Motor neuron (in vitro differentiated cells): ENCODE results near the gene ELOA. TPM values are rescaled to one million over a fixed set of nuclear protein-coding genes. Genes with fewer than 3 reads are reported as not detected.
A peak's percentile ranks its signal among the peaks of the same experiment; 100 is the strongest.
"Not testable (repeated sequence)": the region's sequence is repeated elsewhere in the genome, so short reads cannot be mapped to it uniquely, and the experiment has no call there.

Experiments
- ATAC-seq, 8 experiments: fragments of 200-7000 bp; cut with Tn5 transposase; replicated peaks in 6 of 8; 2 replicates each; pipeline ENCODE4 v1.8.0; 2021; ENCODE audit warnings: mild to moderate bottlenecking in 8 of 8, moderate library complexity in 8 of 8
- H3K27ac ChIP-seq, 2 donors: fragments of 250-450 bp; sonication (Bioruptor Pico); 2 replicates each; pipeline ENCODE4 v1.9.0; 2021; ENCODE audit warnings: antibody characterized with exemption in 2 of 2, mild to moderate bottlenecking in 2 of 2, moderate library complexity in 1 of 2
- H3K4me1 ChIP-seq, 2 donors: fragments of 250-450 bp; sonication (Bioruptor Pico); replicated peaks in 1 of 2; 2 replicates each; pipeline ENCODE4 v1.6.1; 2021; ENCODE audit warnings: antibody characterized with exemption in 2 of 2, mild to moderate bottlenecking in 2 of 2, moderate library complexity in 1 of 2
- H3K4me3 ChIP-seq, 5 donors: fragments of 250-450 bp; sonication (Bioruptor Pico); 2 replicates each; pipeline ENCODE4 v1.9.0; 2021; ENCODE audit warnings: antibody characterized with exemption in 5 of 5, mild to moderate bottlenecking in 5 of 5, moderate library complexity in 4 of 5
- WGBS, 10 experiments: fragments of 450-650 bp; shearing (Covaris generic); methylation state at CpG; one replicate each; pipeline ENCODE4 v1.0.0; 2022; 5-methylcytosine and 5-hydroxymethylcytosine counted together
- in situ Hi-C, 9 experiments: fragments of 400-800 bp; cut with MboI; loops; one replicate each; pipeline ENCODE4 v1.15.0; 2021; ENCODE audit warnings: low sequenced_read_pairs in 9 of 9, low pct_unique_long_range_greater_than_20kb in 2 of 9; ENCODE audit not compliant: unreplicated experiment in 9 of 9
- total RNA-seq, 8 experiments: library from RNA; unstranded; fragments of 300-600 nt; gene quantifications; 2 replicates each; pipeline versions ENCODE4 v1.2.3 to v1.2.4, GENCODE V29; 2022

Gene ELOA
- total RNA-seq, 8 experiments from 2014 or later: 28.5 to 54.9 (median 37.2) TPM

GRCh38 chr1:23801876-23802275 is 58.6 kb downstream of the ELOA start:
- peak overlapping the region in 1 of 5 donors; percentile 91 for H3K4me3 ChIP-seq
- in situ Hi-C loops: no loop called here
- WGBS, 10 experiments: 20 to 100% (median 58%) methylated on average over 1 to 10 of the region's 10 CpGs; no CpG with 5 or more reads in 3 of the 10 experiments
- peaks cover 14% of the 10 kb centered on the region in 2 donors for H3K4me1 ChIP-seq
- no peak overlapping the region for H3K27ac ChIP-seq
- ATAC-seq: no peak

DNA sequence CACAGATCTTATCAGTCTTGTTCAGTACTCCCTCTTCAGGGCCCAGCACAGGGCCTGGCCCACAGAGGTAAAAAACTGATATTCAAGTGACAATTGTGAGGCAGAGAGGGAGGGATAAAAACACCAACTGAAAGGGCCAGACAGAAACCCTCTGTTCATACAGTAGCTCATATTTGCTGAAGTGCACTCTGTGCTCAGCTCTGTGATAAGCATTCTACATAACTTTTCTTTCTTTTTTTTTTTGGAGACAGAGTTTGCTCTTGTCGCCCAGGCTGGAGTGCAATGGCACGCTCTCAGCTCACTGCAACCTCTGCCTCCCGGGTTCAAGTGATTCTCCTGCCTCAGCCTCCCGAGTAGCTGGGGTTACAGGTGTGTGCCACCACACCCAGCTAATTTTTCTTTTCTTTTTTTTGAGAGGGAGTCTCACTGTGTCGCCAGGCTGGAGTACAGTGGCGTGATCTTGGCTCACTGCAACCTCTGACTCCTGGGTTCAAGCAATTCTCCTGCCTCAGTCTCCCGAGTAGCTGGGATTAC is 59.6 kb downstream of the ELOA start:
- H3K4me3 ChIP-seq, in situ Hi-C loops, ATAC-seq, H3K27ac ChIP-seq: not testable (repeated sequence)
- 71 to 100% (median 87%) methylated on average over 1 to 4 of the region's 7 CpGs; no CpG with 5 or more reads in 3 of the 10 experiments for WGBS, 10 experiments
- H3K4me1 ChIP-seq: peaks cover 14% of the 10 kb centered on the region in 2 donors

- Histone ChIP-seq H3K4me3 (no peak overlapping the region), H3K4me1 (peaks cover 14% of the 10 kb centered on the region in 2 donors), H3K27ac (no peak overlapping the region)
- ATAC-seq: no peak
- in situ Hi-C loops: no loop called here
- WGBS, 10 experiments: 78 to 91% (median 81%) methylated on average over 3 to 5 of the region's 5 CpGs; no CpG with 5 or more reads in 4 of the 10 experiments
These were observed 60.4 kb downstream of the ELOA start for GRCh38 chr1:23803674-23804073.

DNA sequence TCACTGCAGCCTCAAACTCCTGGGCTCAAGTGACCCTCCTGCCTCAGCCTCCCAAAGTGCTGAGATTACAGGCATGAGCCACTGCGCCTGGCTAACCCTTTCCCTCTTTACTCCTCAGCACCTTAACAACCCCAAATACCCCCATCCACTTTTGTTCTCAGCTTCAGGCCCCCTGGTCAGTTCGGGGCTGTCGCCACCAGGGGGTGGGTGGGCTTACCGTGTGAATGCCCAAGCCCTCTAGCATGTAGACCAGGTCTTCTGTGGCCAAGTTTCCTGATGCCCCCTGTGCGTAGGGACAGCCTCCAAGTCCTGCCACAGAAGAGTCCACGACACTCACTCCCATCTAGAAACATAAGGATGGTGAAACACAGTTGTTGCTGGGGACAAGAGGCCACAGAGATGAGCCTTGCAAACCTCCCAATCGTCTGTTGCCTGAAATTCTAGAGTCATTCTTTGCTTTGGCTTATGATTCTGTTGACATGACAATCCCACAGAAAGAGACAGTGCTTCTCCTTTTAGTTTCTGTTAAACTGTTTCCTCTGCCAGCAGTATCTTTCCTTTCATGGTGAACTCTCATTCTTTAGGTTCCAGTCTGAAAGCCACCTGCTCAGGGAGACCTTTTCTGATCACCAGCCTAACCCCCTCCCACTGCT is 61.0 kb downstream of the ELOA start:
- 71 to 90% (median 85%) methylated on average over 1 to 4 of the region's 7 CpGs; no CpG with 5 or more reads in 3 of the 10 experiments for WGBS, 10 experiments
- in situ Hi-C loops: no loop called here
- H3K27ac ChIP-seq: no peak overlapping the region
- ATAC-seq: no peak
- peaks cover 10% of the 10 kb centered on the region in 2 donors for H3K4me1 ChIP-seq
- H3K4me3 ChIP-seq: no peak overlapping the region

- 50 to 100% (median 92%) methylated on average over 1 to 2 of the region's 2 CpGs; no CpG with 5 or more reads in 1 of the 10 experiments for WGBS, 10 experiments
- ATAC-seq: no peak
- no peak overlapping the region for H3K27ac ChIP-seq
- peaks cover 6% of the 10 kb centered on the region in 2 donors for H3K4me1 ChIP-seq
- in situ Hi-C loops: no loop called here
- no peak overlapping the region for H3K4me3 ChIP-seq
These were observed 61.8 kb downstream of the ELOA start for GRCh38 chr1:23805025-23805424.

- 40 to 100% (median 85%) methylated on average over 1 to 6 of the region's 6 CpGs; no CpG with 5 or more reads in 3 of the 10 experiments for WGBS, 10 experiments
These were observed 63.0 kb downstream of the ELOA start for GRCh38 chr1:23806280-23806679.

DNA sequence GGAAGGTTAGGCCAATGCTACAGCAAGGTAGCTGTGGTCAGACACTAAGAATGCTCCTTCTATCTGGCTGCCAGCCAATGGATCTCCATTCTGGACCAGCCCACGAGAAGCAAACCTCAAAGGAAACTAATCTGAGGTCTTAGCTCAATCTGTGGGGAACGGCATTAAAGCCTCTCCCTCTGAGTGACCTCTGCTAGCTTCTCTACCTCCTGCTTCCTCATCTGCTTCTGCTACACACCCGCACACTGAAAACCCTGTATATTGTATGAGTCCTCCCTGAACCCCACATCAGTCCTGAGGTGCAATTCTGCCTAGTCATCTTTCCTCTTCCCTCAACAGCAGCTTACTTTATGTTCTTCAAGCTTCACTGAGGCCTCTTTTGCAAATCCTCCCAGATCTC is 64.2 kb downstream of the ELOA start:
- WGBS, 10 experiments: 72 to 100% (median 90%) methylated on average over 1 to 3 of the region's 3 CpGs; no CpG with 5 or more reads in 3 of the 10 experiments
- H3K4me1 ChIP-seq: no peaks in the 10 kb centered on the region
- H3K4me3 ChIP-seq: no peak overlapping the region
- in situ Hi-C loops: no loop called here
- peak in 2 of 8 experiments; percentile 32 to 43 for ATAC-seq
- no peak overlapping the region for H3K27ac ChIP-seq

More at GRCh38 chr1:23806280-23806679, 63.0 kb downstream of the ELOA start:
- no peak overlapping the region for H3K4me3 ChIP-seq
- ATAC-seq: peak in 3 of 8 experiments; percentile 18 to 54 (median 31)
- peaks cover 6% of the 10 kb centered on the region in 2 donors for H3K4me1 ChIP-seq
- in situ Hi-C loops: no loop called here
- H3K27ac ChIP-seq: no peak overlapping the region

DNA sequence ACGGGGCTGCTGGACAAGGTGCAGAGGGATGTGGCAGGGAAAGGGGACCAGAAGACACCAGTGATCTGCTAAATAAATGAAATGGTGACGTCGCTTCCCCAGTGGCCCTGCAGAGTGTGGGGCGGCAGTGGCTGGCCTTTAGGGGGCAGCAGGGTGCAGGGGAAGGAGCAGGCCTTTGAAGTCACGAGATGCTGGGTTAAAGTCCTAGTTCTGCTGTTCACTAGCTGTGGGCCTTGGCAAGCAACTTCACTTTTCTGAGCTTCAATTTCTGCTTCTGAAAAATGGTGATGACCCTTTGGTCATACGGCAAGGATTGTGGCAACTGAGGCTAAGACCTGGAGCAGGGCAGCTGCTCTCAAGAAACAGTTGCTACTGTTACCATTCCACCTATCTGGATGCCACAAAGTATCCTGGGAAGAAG is 66.5 kb downstream of the ELOA start:
- in situ Hi-C loops: no loop called here
- 0 to 72% (median 53%) methylated on average over 1 to 5 of the region's 6 CpGs; no CpG with 5 or more reads in 3 of the 10 experiments for WGBS, 10 experiments
- H3K4me3 ChIP-seq: no peak overlapping the region
- H3K4me1 ChIP-seq: no peaks in the 10 kb centered on the region
- ATAC-seq: peak in 7 of 8 experiments; percentile 19 to 92 (median 48)
- no peak overlapping the region for H3K27ac ChIP-seq

DNA sequence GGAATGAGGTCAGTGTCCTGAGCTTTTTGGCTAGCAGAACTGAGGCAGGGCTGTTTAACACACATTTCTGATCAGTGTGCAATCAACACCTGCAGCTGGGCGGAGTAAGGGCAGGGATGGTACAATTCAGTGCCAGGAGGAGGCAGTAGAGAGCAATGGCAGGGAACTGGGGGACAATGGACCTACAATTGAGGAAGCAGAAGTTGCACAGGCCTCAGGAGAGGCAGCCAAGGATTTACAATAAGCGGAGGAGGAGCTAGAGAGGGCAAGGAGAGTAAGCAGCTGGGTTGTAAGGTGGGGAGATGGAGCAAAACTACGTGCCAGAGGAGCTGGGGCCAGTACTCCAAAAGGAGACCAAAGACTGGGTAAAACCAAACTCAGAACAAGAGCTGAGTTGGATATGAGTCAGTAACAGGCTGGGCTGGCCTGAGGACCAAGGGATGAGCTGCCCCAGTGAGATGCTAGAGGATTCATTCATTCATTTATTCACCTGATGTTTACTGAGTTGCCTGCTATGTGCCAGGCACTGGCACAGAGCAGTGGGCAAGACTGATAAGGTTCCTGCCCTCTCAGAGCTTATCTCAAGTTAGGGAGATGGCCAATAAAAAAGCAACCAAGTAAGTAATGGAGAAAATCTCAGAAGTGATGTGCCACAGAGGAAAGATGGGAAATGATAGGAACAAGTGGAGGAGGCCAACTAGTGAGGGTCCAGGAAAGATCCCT is 67.7 kb downstream of the ELOA start:
- peak in 5 of 8 experiments; percentile 22 to 75 (median 36) for ATAC-seq

More for the DNA sequence above, 67.7 kb downstream of the ELOA start:
- Histone ChIP-seq H3K27ac (no peak overlapping the region), H3K4me3 (no peak overlapping the region), H3K4me1 (no peaks in the 10 kb centered on the region)
- in situ Hi-C loops: no loop called here
- WGBS, 10 experiments: 20 to 92% (median 68%) methylated on average over 1 to 3 of the region's 3 CpGs; no CpG with 5 or more reads in 2 of the 10 experiments

Other genes with a start within 250 kb of the ELOA start
- gene E2F2, start 212.2 kb upstream of the ELOA start, total RNA-seq: 10 to 100 TPM in 1 of 8 experiments, 1 to 10 TPM in 3, under 1 TPM in 4; 0.21 to 18.5 (median 0.92) TPM
- gene ID3, start 184.0 kb upstream of the ELOA start, total RNA-seq: 100 to 1,000 TPM in 4 of 8 experiments, 10 to 100 TPM in 4; 13.9 to 277 (median 70.3) TPM
- gene RPL11, start 51.7 kb upstream of the ELOA start, total RNA-seq: 1,000 to 10,000 TPM; 1,687 to 4,332 (median 2,623) TPM
- gene PITHD1, start 34.9 kb downstream of the ELOA start, total RNA-seq: 100 to 1,000 TPM in 2 of 8 experiments, 10 to 100 TPM in 6; 40.1 to 106 (median 82.9) TPM
- 100 to 1,000 TPM in 1 of 8 experiments, 10 to 100 TPM in 7; 42.4 to 120 (median 61.1) TPM for gene LYPLA2, start 47.7 kb downstream of the ELOA start, total RNA-seq
- gene GALE, start 57.3 kb downstream of the ELOA start, total RNA-seq: 10 to 100 TPM; 18.2 to 57.1 (median 44.3) TPM
- gene HMGCL, start 82.0 kb downstream of the ELOA start, total RNA-seq: 10 to 100 TPM; 26.9 to 58.0 (median 42.2) TPM
- 10 to 100 TPM in 6 of 8 experiments, 1 to 10 TPM in 2; 6.5 to 23.1 (median 18.9) TPM for gene FUCA1, start 124.8 kb downstream of the ELOA start, total RNA-seq
- gene CNR2, start 169.9 kb downstream of the ELOA start, total RNA-seq: under 1 TPM in 4 of 8 experiments, not detected in 4; 0.09 to 0.57 (median 0.11) TPM
- 100 to 1,000 TPM in 1 of 8 experiments, 10 to 100 TPM in 7; 71.0 to 157 (median 83.7) TPM for gene PNRC2, start 216.4 kb downstream of the ELOA start, total RNA-seq
- gene SRSF10, start 236.9 kb downstream of the ELOA start, total RNA-seq: 100 to 1,000 TPM; 101 to 230 (median 169) TPM